ENCODE data around the gene ERC2. TPM values are rescaled to one million over a fixed set of nuclear protein-coding genes. Genes with fewer than 3 reads are reported as not detected.

Gene ERC2
- total RNA-seq, 1 experiment from 2014 or later, result 0.90 TPM

DNA sequence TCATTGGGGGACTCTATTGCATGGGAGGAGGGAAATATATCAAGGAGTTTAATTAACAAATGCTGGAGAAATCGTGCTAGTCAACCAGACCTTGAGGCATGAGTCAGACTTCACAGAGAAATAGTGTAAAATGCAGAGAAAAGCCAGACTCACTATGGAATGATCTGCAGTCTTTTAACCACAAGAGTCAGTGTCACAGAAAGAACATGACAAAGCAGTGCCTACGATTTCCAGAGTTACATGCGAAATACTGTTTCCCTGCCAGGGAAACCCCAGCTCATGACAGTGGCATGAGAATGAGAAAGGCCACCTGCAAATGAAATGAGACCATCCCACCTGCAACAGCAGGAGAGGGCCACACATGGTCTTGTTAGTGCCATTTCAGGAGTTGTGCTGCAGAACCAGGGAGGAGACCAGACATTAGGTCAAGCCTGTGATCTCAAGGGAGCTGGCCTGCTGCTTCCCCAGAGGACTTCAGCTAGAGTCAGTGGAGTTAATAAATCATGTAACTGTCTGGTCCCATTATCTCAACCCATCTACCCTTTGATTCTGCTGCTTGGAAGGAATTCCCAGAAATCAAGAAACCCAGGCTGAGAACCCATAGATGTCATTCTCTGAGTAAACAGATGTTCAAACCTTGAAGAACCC, 79.0 kb downstream of the ERC2 start:
- TF ChIP-seq EZH2 (IDR thresholded peaks at IDR 0.05; ENCODE audit: borderline replicate concordance, low read depth, low read length, poor library complexity, severe bottlenecking), result no peak
- no peak for TF ChIP-seq CTCF (conservative IDR thresholded peaks at IDR 0.05; ENCODE audit: low read depth, low read length)
- BruUV-seq (replicated peaks), result no TSS peak
- intact Hi-C loops (cut with micrococcal nuclease; ENCODE audit: unreplicated experiment), result no loop called here
- ChIA-PET CTCF (no interaction called here), POLR2A (ENCODE audit: low non-redundant PET) (no interaction called here)
- H3K4me3 ChIP-seq (ENCODE audit: low read depth, low read length, poor library complexity, severe bottlenecking), result no peak overlapping the region
- H3K4me1 ChIP-seq (ENCODE audit: insufficient read depth, low read length, poor library complexity, severe bottlenecking), result no peaks in the 10 kb centered on the region
- DNase-seq (ENCODE audit: low spot score), result no peak
- H3K9me3 ChIP-seq (ENCODE audit: low read depth, low read length, poor library complexity, severe bottlenecking), result no peaks in the 10 kb centered on the region
- no peaks in the 10 kb centered on the region for H3K27me3 ChIP-seq (replicated peaks; ENCODE audit: insufficient read depth, low read depth, low read length, poor library complexity)
- no peaks in the 10 kb centered on the region for H3K36me3 ChIP-seq (ENCODE audit: insufficient read depth, low read length, poor library complexity, severe bottlenecking)
- H3K27ac ChIP-seq (ENCODE audit: low read depth, low read length, poor library complexity, severe bottlenecking), result no peak overlapping the region

DNA sequence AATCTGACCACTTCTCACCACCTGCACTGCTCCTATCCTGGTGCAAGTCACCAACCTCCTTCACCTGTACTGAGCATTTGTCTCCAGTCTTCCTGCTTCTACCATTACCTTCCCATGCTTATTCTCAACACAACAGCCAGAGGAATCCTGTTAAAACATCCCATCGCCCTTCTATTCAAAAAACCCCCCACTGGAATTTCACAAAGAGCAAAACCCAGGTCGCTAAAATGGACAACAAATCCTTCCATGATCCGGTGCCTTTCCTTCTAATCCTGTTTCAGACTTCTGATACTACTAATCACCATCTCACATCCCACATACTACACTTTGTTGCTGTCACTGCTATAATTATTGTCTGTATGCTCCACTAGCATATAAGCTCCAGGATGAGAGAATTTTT, 85.2 kb downstream of the ERC2 start:
- no peak overlapping the region for H3K4me3 ChIP-seq (ENCODE audit: low read depth, low read length, poor library complexity, severe bottlenecking)
- no TSS peak for BruUV-seq (replicated peaks)
- CTCF ChIA-PET, result no interaction called here
- DNase-seq (ENCODE audit: low spot score), result no peak
- H3K27me3 ChIP-seq (replicated peaks; ENCODE audit: insufficient read depth, low read depth, low read length, poor library complexity), result no peaks in the 10 kb centered on the region
- intact Hi-C loops (cut with micrococcal nuclease; ENCODE audit: unreplicated experiment), result no loop called here
- TF ChIP-seq CTCF (conservative IDR thresholded peaks at IDR 0.05; ENCODE audit: low read depth, low read length) (no peak), EZH2 (IDR thresholded peaks at IDR 0.05; ENCODE audit: borderline replicate concordance, low read depth, low read length, poor library complexity, severe bottlenecking) (no peak)
- no peaks in the 10 kb centered on the region for H3K4me1 ChIP-seq (ENCODE audit: insufficient read depth, low read length, poor library complexity, severe bottlenecking)
- H3K36me3 ChIP-seq (ENCODE audit: insufficient read depth, low read length, poor library complexity, severe bottlenecking), result no peaks in the 10 kb centered on the region
- no peaks in the 10 kb centered on the region for H3K9me3 ChIP-seq (ENCODE audit: low read depth, low read length, poor library complexity, severe bottlenecking)
- H3K27ac ChIP-seq (ENCODE audit: low read depth, low read length, poor library complexity, severe bottlenecking), result no peak overlapping the region
- POLR2A ChIA-PET (ENCODE audit: low non-redundant PET), result no interaction called here

DNA sequence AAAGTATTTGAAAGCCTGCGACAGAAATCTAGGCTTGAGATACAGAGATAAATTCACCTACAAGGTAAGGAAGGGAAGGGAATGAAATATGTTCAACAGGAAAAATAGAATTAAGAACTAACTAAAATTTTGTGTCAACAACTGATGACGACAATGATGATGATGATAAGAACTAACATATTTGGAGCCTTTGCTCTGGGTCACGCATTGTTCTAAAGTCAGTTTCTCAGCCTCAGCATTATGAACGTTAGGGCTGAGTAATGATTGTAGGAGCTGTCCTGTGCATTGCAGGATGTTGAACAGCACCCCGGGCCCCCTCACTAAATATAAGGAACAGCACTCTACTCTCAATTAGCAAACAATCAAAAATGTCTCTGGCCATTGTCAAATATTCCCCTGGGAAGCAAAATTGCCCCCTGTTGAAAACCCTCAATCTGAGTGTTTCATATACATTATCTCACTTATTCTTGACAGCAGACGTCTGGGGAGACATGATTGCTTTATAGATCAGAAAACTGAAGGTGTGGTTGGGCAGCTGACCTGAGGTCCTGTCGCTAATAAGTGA, 88.5 kb downstream of the ERC2 start:
- ChIA-PET CTCF (no interaction called here), POLR2A (ENCODE audit: low non-redundant PET) (no interaction called here)
- no peak for DNase-seq (ENCODE audit: low spot score)
- intact Hi-C loops (cut with micrococcal nuclease; ENCODE audit: unreplicated experiment), result no loop called here
- Histone ChIP-seq H3K4me3 (ENCODE audit: low read depth, low read length, poor library complexity, severe bottlenecking) (no peak overlapping the region), H3K27ac (ENCODE audit: low read depth, low read length, poor library complexity, severe bottlenecking) (no peak overlapping the region), H3K27me3 (replicated peaks; ENCODE audit: insufficient read depth, low read depth, low read length, poor library complexity) (no peaks in the 10 kb centered on the region), H3K9me3 (ENCODE audit: low read depth, low read length, poor library complexity, severe bottlenecking) (no peaks in the 10 kb centered on the region), H3K36me3 (ENCODE audit: insufficient read depth, low read length, poor library complexity, severe bottlenecking) (no peaks in the 10 kb centered on the region), H3K4me1 (ENCODE audit: insufficient read depth, low read length, poor library complexity, severe bottlenecking) (no peaks in the 10 kb centered on the region)
- no TSS peak for BruUV-seq (replicated peaks)
- TF ChIP-seq EZH2 (IDR thresholded peaks at IDR 0.05; ENCODE audit: borderline replicate concordance, low read depth, low read length, poor library complexity, severe bottlenecking), result no peak
- TF ChIP-seq CTCF (conservative IDR thresholded peaks at IDR 0.05; ENCODE audit: low read depth, low read length), result no peak

Measured in A673 (cell line).